ENCODE measurements around the gene SPEG. TPM values are rescaled to one million over a fixed set of nuclear protein-coding genes. Genes with fewer than 3 reads are reported as not detected.

Gene SPEG
- total RNA-seq, 2 donors from 2014 or later: 175 to 217 TPM

DNA sequence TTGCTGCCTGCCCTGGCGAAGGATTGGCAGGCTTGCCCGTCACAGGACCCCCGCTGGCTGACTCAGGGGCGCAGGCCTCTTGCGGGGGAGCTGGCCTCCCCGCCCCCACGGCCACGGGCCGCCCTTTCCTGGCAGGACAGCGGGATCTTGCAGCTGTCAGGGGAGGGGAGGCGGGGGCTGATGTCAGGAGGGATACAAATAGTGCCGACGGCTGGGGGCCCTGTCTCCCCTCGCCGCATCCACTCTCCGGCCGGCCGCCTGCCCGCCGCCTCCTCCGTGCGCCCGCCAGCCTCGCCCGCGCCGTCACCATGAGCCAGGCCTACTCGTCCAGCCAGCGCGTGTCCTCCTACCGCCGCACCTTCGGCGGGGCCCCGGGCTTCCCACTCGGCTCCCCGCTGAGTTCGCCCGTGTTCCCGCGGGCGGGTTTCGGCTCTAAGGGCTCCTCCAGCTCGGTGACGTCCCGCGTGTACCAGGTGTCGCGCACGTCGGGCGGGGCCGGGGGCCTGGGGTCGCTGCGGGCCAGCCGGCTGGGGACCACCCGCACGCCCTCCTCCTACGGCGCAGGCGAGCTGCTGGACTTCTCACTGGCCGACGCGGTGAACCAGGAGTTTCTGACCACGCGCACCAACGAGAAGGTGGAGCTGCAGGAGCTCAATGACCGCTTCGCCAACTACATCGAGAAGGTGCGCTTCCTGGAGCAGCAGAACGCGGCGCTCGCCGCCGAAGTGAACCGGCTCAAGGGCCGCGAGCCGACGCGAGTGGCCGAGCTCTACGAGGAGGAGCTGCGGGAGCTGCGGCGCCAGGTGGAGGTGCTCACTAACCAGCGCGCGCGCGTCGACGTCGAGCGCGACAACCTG lies 16.3 kb upstream of the SPEG start, which contains the start of gene DES:
Gene DES, plus strand, starts transcription at position 223 of the 857 bp plus-strand sequence. Its CDS starts 86 bp downstream, at position 309.
- intact Hi-C loops (cut with DNase I): loop anchor here in 1 of 2 donors (2.0 kb wide), 1 partner anchor 14 kb away; no protein-coding TSS in a partner anchor
- no peak for DNase-seq (ENCODE audit: low spot score)

DNA sequence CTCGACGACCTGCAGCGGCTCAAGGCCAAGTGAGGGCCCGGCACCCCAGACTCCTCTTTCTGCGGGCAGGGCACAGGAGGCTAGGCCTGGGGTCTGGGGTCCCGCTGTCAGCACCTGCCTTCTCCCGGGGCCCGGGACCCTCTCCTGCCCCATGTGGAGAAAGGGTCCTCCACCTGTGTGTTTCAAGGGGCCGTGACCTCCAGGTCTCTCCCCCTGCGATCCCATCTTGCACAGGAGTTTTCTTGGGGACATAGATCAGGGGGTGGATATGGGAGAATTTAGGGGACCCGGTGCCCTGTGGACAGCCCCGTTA lies 15.7 kb upstream of the SPEG start:
- peak; percentile 32 for DNase-seq (ENCODE audit: low spot score)
- intact Hi-C loops (cut with DNase I): loop anchor here in 1 of 2 donors (2.0 kb wide), 1 partner anchor 14 kb away; no protein-coding TSS in a partner anchor

DNA sequence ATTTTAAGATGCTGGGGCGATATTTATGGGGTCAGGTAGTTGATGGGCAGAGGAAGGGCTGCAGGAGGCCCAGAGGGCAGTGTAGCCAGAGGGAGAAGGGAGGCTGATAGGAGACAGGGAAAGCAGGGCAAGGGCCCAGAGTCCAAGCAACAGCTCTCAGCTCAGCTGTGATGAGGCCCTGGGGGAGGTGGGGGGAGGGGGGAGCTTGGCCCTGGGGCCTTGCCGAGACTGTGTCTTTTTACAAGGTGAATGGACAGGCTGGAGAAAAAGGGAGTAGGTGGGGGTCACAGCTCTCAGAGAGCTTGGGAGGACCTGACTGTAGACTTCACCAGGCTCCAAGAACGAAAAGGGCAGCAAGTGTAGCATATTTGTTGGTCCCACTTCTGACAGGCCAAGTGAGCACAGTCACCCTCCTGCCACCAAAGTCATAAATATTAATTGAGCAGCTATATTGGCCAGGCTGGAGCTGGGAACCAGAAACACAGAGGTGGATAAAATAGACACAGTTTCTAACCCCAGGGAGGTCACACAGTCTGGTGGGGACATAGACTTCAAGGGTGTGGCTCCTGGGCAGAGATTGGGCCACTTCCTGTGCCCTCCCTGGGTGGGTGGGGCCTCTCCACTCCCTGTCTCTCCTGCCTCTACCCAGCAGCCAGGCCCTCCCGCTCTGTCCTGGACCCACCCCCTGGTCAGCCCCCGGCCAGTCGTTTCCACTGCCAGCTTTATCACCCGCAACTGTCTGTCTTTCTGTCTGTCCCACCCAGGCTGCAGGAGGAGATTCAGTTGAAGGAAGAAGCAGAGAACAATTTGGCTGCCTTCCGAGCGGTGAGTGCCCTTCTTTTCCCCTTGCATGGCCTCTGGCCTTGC lies 15.1 kb upstream of the SPEG start:
- intact Hi-C loops (cut with DNase I): loop anchor here in 1 of 2 donors (2.0 kb wide), 1 partner anchor 15 kb away; no protein-coding TSS in a partner anchor
- peak; percentile 78 for DNase-seq (ENCODE audit: low spot score)

DNA sequence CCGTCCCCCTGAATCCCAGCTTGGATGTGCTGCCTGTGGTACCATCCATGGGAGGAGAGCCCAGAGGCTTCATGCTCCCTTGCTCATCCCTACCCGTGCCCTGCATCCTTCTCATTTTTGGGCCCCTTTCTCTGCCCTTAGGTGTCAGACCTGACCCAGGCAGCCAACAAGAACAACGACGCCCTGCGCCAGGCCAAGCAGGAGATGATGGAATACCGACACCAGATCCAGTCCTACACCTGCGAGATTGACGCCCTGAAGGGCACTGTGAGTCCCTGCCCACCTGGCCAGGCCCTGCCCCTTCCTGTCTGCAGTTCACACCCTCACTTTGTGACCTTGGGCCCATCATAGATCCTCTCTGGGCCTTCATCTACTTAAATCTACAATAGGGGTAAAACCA lies 14.0 kb upstream of the SPEG start:
- peak; percentile 76 for DNase-seq (ENCODE audit: low spot score)
- intact Hi-C loops (cut with DNase I): no loop called here

DNA sequence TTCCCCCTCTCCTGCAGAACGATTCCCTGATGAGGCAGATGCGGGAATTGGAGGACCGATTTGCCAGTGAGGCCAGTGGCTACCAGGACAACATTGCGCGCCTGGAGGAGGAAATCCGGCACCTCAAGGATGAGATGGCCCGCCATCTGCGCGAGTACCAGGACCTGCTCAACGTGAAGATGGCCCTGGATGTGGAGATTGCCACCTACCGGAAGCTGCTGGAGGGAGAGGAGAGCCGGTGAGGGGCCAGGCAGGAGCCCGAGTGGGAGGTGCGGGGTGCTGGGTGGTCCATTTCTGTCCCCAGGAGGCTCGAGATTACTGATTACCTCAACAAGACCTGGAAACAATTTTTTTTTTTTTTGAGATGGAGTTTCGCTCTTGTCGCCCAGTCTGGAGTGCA lies 13.3 kb upstream of the SPEG start:
- intact Hi-C loops (cut with DNase I): no loop called here
- peak; percentile 62 for DNase-seq (ENCODE audit: low spot score)

DNA sequence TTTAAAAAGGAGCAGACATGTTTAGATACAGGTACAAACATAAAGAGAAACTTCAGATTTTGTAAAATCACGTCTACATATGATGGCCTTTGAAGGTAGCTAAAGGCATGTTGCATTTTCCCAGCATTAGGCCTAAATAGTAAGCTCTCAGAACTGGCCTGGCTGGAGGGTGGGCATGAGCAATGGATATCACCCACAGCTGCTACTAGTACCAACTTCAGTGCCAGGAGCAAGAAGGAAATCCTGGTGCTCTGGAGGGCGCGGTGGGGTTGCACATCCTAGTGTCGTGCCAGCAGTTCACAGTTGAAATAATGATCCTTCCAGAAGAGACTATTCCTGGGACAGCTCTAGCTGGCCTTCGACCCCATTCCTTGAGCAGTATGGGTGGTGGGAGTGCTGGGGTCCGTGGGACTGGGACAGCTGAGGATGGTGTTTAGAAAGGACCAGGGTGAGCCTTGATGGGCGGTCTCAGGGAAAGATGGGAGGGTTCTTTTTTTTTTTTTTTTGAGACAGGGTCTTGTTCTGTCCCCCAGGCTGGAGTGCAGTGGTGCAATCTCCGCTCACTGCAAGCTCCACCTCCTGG lies 11.6 kb upstream of the SPEG start:
- intact Hi-C loops (cut with DNase I): no loop called here
- peak; percentile 38 for DNase-seq (ENCODE audit: low spot score)

DNA sequence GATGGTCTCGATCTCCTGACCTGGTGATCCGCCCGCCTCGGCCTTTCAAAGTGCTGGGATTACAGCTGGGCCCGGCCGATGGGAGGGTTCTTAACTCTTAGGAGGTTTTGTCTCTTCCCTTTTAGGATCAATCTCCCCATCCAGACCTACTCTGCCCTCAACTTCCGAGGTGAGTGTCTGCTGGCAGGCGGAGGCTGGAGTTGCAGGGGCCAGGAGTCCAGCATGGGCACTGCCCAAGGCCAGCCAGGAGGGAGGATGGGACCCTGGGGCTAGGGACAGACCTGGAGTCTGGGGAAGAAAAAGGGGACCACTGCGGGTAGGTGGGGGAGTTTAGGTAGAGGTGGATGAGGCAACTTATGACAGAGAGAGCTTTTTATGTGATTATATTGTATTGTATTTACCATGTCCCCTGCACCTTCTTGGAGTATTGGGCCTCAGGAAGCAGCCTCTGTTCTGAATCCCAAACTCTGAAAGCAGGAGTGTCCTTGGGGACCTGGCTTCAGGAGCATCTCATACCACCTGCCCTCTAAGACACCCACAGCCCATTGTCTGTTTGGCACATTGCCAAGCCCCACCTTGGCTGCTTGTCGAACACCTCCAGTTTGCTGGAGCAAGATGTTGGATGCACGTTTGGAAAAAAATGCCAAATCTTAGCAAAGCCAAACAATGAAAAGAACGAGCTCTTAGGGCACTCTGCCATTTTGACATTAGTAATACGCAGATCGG lies 10.8 kb upstream of the SPEG start:
- peak; percentile 75 for DNase-seq (ENCODE audit: low spot score)
- intact Hi-C loops (cut with DNase I): no loop called here

DNA sequence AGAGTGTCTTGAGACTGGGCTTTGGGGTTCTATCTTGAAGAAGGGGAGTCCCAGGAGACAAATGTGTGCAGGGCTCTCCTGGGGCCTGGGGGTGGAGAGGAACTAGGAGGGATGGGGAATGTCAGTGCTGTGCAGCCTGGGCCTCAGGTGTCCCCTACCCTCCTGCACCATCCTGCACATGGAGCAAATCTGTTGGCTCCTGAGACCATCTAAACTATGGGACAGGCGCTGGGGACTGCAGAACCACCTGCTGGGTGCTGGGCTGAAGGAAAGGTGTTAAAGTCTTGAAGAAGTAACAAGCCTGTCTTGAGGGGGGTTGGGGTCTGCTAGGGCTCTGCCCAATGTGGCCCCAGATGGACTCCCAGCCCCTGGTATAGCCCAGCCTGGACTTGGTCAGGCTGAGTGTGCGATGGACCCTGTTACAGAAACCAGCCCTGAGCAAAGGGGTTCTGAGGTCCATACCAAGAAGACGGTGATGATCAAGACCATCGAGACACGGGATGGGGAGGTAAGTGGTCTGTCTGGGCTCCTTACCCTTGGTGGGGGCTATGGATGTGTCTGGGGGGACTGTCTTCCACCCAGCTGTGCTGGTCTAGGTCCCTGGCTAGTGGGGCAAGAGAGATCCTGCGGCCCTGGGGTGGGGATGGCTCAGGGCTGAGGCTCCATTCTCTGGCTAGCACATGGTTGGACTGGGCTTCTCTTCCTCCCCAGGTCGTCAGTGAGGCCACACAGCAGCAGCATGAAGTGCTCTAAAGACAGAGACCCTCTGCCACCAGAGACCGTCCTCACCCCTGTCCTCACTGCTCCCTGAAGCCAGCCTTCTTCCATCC lies 9.2 kb upstream of the SPEG start:
- DNase-seq (ENCODE audit: low spot score): peak; percentile 53
- intact Hi-C loops (cut with DNase I): no loop called here

DNA sequence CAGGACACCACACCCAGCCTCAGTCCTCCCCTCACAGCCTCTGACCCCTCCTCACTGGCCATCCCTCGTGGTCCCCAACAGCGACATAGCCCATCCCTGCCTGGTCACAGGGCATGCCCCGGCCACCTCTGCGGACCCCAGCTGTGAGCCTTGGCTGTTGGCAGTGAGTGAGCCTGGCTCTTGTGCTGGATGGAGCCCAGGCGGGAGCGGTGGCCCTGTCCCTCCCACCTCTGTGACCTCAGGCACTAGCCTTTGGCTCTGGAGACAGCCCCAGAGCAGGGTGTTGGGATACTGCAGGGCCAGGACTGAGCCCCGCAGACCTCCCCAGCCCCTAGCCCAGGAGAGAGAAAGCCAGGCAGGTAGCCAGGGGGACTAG lies 8.6 kb upstream of the SPEG start:
- peak; percentile 71 for DNase-seq (ENCODE audit: low spot score)
- intact Hi-C loops (cut with DNase I): no loop called here

DNA sequence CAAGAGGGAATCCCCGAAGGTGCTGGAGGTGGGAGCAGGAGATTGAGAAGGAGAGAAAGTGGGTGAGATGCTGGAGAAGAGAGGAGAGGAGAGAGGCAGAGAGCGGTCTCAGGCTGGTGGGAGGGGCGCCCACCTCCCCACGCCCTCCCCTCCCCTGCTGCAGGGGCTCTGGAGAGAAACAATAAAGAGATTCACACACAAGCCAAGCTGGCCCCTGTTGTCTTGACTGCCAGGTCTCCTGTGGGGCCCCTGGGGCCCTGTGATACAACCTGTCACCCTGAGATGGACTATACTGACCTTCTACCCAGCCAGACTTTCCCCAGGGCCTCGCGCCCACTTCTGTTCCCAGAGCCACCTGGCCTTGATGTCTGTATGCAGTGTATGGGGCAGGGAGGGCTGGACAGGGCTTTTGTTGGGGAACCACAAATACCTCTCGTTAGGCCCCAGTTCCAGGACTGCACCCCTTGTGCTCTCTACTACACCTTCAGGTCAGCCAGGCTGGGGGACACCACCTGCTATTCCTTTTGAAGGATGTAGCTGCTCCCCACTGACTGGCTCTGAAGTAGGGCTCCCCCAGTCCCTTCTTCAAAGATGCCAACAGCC lies 8.0 kb upstream of the SPEG start:
- peak; percentile 64 for DNase-seq (ENCODE audit: low spot score)

DNA sequence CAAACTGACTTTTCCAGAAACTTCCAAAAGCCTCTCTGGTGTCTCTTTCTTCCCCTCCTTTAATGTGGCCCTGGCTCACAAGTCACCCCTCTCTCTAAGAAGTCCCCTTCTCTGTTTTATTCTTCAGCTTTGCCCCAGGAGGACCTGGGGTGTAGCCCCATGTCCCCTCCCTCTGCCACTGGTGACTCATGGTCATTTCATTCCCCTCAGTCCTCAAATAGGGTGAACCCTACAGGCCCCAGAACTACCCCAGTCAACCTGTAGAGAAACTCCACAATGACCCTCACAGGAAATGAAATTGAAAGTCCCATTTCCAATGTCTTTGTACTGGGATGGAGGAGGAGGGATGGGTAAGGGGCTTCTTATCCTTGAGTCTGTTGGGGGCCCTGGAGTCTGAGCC lies 6.2 kb upstream of the SPEG start:
- no peak for DNase-seq (ENCODE audit: low spot score)

More for the DNA sequence above, 8.0 kb upstream of the SPEG start:
- intact Hi-C loops (cut with DNase I): no loop called here

DNA sequence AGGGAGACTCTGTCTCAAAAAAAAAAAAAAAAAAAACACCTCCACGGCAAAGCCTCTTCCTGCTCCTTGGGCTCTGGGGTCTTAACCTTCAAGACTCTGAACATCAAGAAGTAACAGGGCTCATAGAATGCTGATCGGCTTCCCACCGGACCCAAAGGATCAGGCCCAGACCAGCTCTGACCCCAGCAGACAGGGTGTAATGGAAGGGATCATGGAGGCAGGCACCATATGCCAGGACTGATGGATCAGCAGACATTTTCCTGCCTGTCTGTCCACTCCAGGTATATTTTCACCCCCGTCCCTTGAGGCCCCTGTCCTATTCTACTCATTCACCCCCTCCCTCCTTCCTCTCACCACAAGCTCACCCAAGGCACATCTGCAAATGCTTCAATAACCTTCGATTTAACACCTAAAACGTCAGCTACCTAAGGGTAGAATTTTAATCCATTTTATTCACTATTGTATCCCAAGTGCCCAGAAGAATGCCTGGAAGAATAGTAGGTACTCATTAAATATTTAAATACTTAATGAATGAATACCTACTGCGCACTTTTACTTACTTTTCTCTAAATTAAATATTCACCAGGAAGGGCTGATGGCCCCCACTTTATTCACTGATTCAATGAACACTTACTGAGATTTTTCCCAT lies 4.6 kb upstream of the SPEG start:
- intact Hi-C loops (cut with DNase I): no loop called here
- peak; percentile 49 for DNase-seq (ENCODE audit: low spot score)

More for the DNA sequence above, 6.2 kb upstream of the SPEG start:
- intact Hi-C loops (cut with DNase I): no loop called here

DNA sequence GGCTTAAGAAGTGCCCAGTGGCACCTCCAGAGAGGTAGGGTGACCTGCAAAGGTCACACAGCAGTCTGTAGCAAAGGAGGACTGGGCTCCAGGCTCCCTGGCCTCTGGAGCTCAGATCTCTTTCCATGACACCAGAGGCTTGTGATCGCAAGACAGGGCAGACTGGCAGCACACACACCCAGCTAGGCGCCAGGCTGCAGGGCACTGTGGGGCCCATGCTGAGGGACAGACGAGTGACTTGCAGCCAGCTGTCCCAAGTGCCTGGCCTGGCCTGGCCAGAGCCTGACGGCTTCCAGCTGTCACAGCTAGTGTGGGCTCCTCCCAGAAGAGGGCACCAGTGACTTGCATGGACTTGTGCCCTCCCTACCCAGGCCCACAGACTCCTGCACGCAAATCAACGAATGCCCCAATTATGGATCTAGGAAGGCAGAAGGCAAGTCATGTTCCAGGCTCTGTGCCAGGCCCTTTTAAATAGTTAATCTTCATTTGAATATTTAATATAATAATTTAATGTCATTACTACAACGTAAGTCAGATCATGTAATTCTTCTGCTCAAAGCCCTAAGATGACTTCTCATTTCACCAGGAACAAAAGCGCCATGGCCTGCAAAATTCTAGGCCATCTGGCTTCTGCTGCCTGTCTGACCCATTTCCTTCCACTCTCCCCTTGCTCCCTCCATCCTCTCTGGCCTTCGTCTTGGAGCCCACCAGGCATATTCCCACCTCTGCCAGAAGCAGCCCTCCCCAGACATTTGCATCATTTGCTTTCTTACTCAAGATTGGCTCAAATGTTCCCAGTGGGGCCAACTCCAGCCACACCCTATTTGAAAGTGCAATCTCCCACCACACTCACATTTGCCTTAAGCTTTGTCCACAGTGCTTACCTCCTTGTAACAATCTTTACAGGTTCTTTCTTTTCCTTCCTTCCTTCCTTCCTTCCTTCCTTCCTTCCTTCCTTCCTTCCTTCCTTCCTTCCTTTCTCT lies 3.7 kb upstream of the SPEG start:
- peak; percentile 63 for DNase-seq (ENCODE audit: low spot score)
- intact Hi-C loops (cut with DNase I): no loop called here

DNA sequence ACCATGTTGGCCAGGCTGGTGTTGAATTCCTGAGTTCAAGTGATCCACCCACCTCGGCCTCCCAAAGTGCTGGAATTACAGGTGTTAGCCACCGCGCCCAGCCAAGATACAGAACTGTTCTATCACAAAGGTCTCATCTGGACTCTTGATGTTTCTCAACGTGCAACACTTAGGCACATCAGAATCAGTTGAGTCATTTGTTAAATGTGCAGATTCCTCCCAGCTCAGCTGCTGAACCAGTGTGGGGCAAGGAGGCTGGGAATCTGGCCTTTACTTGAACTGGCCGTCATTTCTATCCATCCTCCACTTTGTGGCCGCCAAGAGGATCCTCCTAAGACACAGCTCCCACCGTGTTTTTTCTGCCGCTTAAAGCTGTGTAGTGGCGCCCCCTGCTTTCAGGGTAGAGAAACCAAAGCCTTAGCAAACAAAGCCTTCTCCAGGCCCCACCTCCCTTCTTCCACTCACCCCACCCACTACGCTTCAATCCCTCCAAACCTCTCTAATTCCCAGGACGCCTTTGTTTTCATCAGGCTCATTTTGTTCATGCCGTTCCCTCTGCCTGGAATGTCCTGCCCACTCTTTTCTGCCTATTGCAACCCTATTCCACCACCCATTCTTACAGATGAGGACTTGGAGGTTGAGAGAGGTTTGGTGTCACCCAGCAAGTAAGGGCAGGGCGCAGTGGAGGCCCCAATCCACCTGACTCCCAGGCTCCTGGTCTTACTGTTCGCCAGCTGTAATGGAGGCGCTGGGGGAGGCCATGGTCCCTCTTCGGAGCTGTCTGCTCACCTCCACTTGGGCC lies 776 bp upstream of the SPEG start:
- DNase-seq (ENCODE audit: low spot score): peak; percentile 78
- intact Hi-C loops (cut with DNase I): no loop called here

DNA sequence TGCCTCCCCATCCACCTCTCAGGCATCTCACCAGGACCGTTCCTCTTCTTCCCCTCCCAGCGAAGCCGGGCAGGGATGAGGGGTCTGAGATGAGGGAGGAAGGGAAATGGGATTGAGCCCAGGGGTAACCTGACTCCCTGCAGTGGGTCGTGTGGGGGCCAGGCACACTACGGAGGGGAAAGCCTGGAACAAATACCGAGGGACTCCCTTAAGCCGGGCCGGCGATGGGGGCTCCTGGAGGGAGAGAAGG lies 250 bp upstream of the SPEG start:
- no peak for DNase-seq (ENCODE audit: low spot score)

DNA sequence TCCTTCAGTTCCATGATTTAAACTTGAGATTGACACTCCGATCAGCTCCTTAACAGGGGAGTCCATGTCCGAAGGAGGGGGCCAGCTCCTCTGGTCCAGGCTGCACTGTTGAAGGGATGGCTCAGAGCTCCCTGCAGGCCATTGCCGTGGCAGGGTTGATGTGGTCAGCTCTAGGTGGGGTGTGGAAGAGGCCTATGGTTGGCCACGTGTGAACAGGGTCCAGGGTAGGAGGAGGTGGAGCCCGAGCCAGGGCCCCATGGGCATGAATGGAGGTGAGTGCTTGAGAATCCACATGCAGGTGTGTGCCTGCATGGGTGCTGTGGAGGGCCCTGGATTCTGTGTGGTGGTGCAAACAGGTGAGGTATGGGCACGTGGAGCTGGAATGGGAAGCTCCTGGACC lies 1.1 kb downstream of the SPEG start:
- intact Hi-C loops (cut with DNase I): no loop called here

More for the DNA sequence above, 250 bp upstream of the SPEG start:
- intact Hi-C loops (cut with DNase I): no loop called here

More for the DNA sequence above, 1.1 kb downstream of the SPEG start:
- DNase-seq (ENCODE audit: low spot score): peak; percentile 72
